HG03103 (cell line): ENCODE data around the gene ANGPTL1.

Experiments
- ATAC-seq: cut with Tn5 transposase; IDR thresholded peaks from one replicate; pipeline ENCODE4 v1.9.1; 2021; ENCODE audit warnings: low read depth; ENCODE audit not compliant: unreplicated experiment

Gene ANGPTL1

GRCh38 chr1:178870944-178871343, at the start of gene ANGPTL1:
Gene ANGPTL1, minus strand, starts transcription at chr1:178871077. Its CDS starts 5,301 bp downstream, at chr1:178865776.
- no peak for ATAC-seq

- no peak for ATAC-seq
Measured at GRCh38 chr1:178919581-178919980, 48.7 kb upstream of the ANGPTL1 start.

GRCh38 chr1:178918955-178919354, 48.1 kb upstream of the ANGPTL1 start:
- ATAC-seq = no peak

- no peak for ATAC-seq
Measured at GRCh38 chr1:178918308-178918707, 47.4 kb upstream of the ANGPTL1 start.

GRCh38 chr1:178916448-178917174, 45.7 kb upstream of the ANGPTL1 start:
- no peak for ATAC-seq

GRCh38 chr1:178912597-178912996, 41.7 kb upstream of the ANGPTL1 start:
- ATAC-seq = no peak

GRCh38 chr1:178910023-178910422, 39.1 kb upstream of the ANGPTL1 start:
- no peak for ATAC-seq

GRCh38 chr1:178908358-178908757, 37.5 kb upstream of the ANGPTL1 start:
- no peak for ATAC-seq

GRCh38 chr1:178901482-178902125, 30.7 kb upstream of the ANGPTL1 start:
- ATAC-seq = no peak

GRCh38 chr1:178899402-178899801, 28.5 kb upstream of the ANGPTL1 start:
- no peak for ATAC-seq

- ATAC-seq = no peak
Measured at GRCh38 chr1:178898401-178898800, 27.5 kb upstream of the ANGPTL1 start.

- ATAC-seq = no peak
Measured at GRCh38 chr1:178895928-178896327, 25.1 kb upstream of the ANGPTL1 start.

- no peak for ATAC-seq
Measured at GRCh38 chr1:178886551-178886950, 15.7 kb upstream of the ANGPTL1 start.

- no peak for ATAC-seq
Measured at GRCh38 chr1:178885869-178886268, 15.0 kb upstream of the ANGPTL1 start.

- no peak for ATAC-seq
Measured at GRCh38 chr1:178881950-178882349, 11.1 kb upstream of the ANGPTL1 start.

- ATAC-seq = no peak
Measured at GRCh38 chr1:178877896-178878295, 7.0 kb upstream of the ANGPTL1 start.

- ATAC-seq = no peak
Measured at GRCh38 chr1:178875936-178876335, 5.1 kb upstream of the ANGPTL1 start.

- ATAC-seq = no peak
Measured at GRCh38 chr1:178874966-178875365, 4.1 kb upstream of the ANGPTL1 start.

- ATAC-seq = no peak
Measured at GRCh38 chr1:178871551-178872320, 859 bp upstream of the ANGPTL1 start.

- no peak for ATAC-seq
Measured at GRCh38 chr1:178870221-178870620, 656 bp downstream of the ANGPTL1 start.

- ATAC-seq = no peak
Measured at GRCh38 chr1:178869119-178869697, 1.7 kb downstream of the ANGPTL1 start.
